ENCODE data around the gene CERS3.

CERS3 gene

DNA sequence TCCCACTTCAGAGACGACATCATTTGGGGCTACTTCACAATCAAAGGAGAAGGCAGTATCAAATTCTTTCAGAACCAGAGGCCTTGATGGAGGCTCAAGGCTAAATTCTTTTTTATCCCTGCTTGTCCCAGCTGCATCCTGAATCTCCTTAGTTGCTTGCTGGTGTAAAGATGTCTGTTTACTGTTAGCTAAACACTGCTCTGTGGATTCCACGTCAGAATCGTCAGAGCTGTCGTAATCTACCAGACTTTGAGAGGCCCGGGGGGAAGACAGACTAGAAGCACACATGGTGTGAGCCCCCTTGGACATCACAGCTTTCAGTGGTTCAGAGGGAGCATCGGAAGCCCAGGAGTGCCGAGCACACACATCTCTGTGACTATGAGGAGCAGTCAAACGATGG is 40.6 kb upstream of the CERS3 start:
- TF ChIP-seq, protein P1, sequence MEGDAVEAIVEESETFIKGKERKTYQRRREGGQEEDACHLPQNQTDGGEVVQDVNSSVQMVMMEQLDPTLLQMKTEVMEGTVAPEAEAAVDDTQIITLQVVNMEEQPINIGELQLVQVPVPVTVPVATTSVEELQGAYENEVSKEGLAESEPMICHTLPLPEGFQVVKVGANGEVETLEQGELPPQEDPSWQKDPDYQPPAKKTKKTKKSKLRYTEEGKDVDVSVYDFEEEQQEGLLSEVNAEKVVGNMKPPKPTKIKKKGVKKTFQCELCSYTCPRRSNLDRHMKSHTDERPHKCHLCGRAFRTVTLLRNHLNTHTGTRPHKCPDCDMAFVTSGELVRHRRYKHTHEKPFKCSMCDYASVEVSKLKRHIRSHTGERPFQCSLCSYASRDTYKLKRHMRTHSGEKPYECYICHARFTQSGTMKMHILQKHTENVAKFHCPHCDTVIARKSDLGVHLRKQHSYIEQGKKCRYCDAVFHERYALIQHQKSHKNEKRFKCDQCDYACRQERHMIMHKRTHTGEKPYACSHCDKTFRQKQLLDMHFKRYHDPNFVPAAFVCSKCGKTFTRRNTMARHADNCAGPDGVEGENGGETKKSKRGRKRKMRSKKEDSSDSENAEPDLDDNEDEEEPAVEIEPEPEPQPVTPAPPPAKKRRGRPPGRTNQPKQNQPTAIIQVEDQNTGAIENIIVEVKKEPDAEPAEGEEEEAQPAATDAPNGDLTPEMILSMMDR (IDR thresholded peaks at IDR 0.05; ENCODE audit: insufficient read depth, low read length, missing control alignments), result no peak
- no peak overlapping the region for H3K4me3 ChIP-seq (ENCODE audit: low read depth, low read length)
- CTCF ChIA-PET, result interaction anchor here (0.8 to 4.5 kb wide), 2 partner anchors 28 to 640 kb away, joined by 3 to 32 read pairs; no protein-coding TSS in a partner anchor
- POLR2A ChIA-PET, result no interaction called here
- no peak for DNase-seq (ENCODE audit: low read depth, low spot score)

DNA sequence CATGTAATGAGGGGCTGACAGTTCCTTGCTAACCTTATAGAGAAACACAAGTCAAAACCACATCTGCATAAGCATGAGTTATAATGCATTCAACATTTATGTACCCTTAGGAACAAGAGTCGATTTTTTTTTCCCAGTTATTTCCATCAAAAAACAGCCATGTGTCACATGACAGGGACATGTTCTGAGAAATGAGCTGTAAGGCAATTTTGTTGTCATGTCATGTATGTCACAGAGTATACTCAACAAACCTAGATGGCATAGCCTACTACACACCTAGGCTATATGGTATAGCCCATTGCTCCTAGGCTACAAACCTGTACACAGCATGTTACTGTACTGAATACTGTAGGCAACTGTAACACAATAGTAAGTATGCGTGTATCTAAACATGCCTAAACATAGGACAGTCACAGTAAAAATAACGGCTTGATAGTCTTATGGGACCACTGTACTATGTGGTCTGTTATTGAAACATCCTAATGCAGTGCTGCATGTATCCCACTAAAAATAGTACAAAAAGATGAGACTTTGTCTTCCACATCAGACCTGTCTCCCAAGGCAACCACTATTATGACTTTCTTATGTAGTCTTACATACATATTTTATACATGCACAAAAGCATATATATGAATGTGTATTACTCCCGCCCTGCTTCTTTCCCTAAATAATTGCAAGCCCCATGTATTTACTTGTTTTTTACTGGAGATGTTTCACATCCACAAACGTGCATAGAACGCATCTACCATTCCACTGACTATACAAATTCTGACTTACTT is 38.3 kb upstream of the CERS3 start:
- TF ChIP-seq, protein P1 (IDR thresholded peaks at IDR 0.05; ENCODE audit: insufficient read depth, low read length, missing control alignments), result no peak
- no peak overlapping the region for H3K4me3 ChIP-seq (ENCODE audit: low read depth, low read length)
- ChIA-PET POLR2A (interaction anchor here (0.6 kb wide), 1 partner anchor 761 kb away, joined by 3 read pairs; no protein-coding TSS in a partner anchor), CTCF (no interaction called here)
- DNase-seq (ENCODE audit: low read depth, low spot score), result no peak

DNA sequence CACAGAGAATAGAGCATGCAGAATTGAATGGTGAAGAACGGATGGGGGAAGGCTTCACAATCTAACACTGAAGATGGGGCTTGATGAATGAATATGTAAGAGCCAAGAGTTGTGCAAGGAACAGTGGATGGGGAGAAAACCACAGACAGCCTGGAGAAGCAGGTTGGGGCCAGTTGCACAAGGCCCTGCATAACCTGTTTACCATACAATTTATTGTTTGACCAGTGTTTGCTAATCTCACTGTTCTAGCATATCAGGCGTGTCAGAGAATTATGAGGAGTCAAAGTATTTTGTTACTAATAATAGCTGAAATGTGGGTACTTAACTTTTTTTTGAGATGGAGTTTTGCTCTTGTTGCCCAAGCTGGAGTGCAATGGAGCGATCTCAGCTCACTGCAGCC is 36.8 kb upstream of the CERS3 start:
- no peak overlapping the region for H3K4me3 ChIP-seq (ENCODE audit: low read depth, low read length)
- DNase-seq (ENCODE audit: low read depth, low spot score), result no peak
- TF ChIP-seq, protein P1 (IDR thresholded peaks at IDR 0.05; ENCODE audit: insufficient read depth, low read length, missing control alignments), result no peak
- POLR2A ChIA-PET, result no interaction called here
- CTCF ChIA-PET, result no interaction called here

DNA sequence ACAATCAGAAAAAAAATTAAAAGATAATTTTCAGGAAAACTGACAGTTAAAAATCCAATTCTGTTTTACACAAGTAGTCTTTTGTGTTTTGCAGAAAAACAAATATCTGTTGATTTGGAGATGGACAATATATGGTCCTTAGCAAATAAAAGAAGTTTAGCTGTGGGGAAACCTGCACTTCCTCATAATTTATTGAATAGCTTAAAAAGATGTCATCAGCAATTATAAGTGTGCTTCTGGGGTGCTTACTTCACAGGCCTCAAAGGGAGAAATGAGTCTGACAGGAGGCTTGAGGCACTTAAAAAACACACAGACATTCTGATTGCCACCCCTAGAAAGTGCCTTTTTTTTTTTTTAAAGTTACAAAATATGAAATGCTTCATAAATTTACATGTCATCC is 31.6 kb upstream of the CERS3 start:
- ChIA-PET POLR2A (no interaction called here), CTCF (no interaction called here)
- no peak overlapping the region for H3K4me3 ChIP-seq (ENCODE audit: low read depth, low read length)
- no peak for DNase-seq (ENCODE audit: low read depth, low spot score)
- TF ChIP-seq, protein P1 (IDR thresholded peaks at IDR 0.05; ENCODE audit: insufficient read depth, low read length, missing control alignments), result no peak

DNA sequence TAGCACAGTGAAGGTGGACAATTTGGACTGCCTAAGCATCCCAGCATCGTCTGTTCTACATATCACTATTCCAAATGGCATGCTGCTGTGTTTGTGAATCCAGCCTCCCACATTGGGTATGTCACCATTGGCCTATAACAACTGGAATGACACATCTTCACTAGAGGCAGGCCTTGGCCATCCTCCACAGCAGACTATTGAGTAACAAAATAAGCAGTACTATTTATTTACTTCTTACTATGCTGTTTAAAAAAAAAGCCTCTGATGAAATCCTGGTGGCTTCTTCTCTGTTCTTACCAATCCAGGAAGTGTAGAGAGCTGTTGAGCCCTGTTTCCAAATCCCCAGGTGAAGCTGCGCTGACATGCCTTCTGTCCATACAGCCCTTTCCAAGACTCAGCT is 30.6 kb upstream of the CERS3 start:
- DNase-seq (ENCODE audit: low read depth, low spot score), result peak; percentile 52
- ChIA-PET CTCF (no interaction called here), POLR2A (no interaction called here)
- TF ChIP-seq, protein P1 (IDR thresholded peaks at IDR 0.05; ENCODE audit: insufficient read depth, low read length, missing control alignments), result no peak
- no peak overlapping the region for H3K4me3 ChIP-seq (ENCODE audit: low read depth, low read length)

DNA sequence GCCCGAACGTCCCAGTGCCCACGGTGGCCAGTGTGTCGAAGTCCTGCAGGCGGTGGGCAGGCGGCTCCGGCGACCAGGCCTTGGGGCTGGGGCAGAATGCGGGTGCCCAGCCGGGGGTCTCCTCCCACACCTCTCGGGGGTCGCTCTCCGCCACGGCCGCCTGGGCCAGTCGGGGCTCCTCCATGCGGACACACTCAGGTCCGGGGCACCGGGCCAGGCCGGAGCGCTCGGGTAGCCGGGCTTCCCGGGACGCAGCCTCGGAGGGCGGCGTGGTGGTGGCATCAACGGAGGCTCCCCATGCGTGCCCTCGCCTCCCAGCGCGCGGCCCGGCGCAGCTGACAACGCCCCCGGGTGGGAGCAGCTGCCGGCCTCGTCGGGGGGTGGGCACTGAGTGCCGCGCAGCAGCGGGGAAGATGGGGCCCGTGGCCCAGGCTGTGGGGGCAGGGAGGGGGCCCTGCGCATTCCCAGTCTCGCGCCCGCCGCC is 30.1 kb upstream of the CERS3 start:
- CTCF ChIA-PET, result no interaction called here
- no peak overlapping the region for H3K4me3 ChIP-seq (ENCODE audit: low read depth, low read length)
- DNase-seq (ENCODE audit: low read depth, low spot score), result no peak
- TF ChIP-seq, protein P1 (IDR thresholded peaks at IDR 0.05; ENCODE audit: insufficient read depth, low read length, missing control alignments), result no peak
- POLR2A ChIA-PET, result no interaction called here

Data from AG04449 (cell line).